Adrenal gland (tissue), 12 donors: ENCODE results near the gene MRFAP1. TPM values are rescaled to one million over a fixed set of nuclear protein-coding genes. Genes with fewer than 3 reads are reported as not detected.
A peak's percentile ranks its signal among the peaks of the same experiment; 100 is the strongest.

Source experiments
- DNase-seq, 7 donors: peaks; one replicate each; pipeline ENCODE4 v3.0.0-alpha.2; 2019 to 2020
- H3K27ac ChIP-seq, 5 donors: fragments of 200-600 bp; sonication (generic) in 4 of 5; 1 replicate in 3 of 5; 2 replicates in 2 of 5; pipeline versions ENCODE4 v1.5.1 to v1.8.0; 2016 to 2020; ENCODE audit warnings: mild to moderate bottlenecking in 1 of 5
- H3K27me3 ChIP-seq: fragments of 200-600 bp; 2 replicates; pipeline ENCODE4 v1.8.0; 2021
- H3K36me3 ChIP-seq, 2 donors: fragments of 200-600 bp; replicated peaks in 1 of 2; 1 replicate in 1 of 2; 2 replicates in 1 of 2; pipeline versions ENCODE4 v1.5.1 to v1.8.0; 2018 to 2022
- H3K4me1 ChIP-seq, 2 donors: fragments of 200-600 bp; replicated peaks in 1 of 2; 1 replicate in 1 of 2; 2 replicates in 1 of 2; pipeline versions ENCODE4 v1.5.1 to v1.8.0; 2018 to 2021
- H3K4me3 ChIP-seq, 4 donors: fragments of 200-600 bp; sonication (generic) in 3 of 4; one replicate each; pipeline ENCODE4 v1.5.1; 2016 to 2018
- H3K9me3 ChIP-seq, 3 donors: fragments of 200-600 bp; sonication (generic) in 1 of 3; replicated peaks in 1 of 3; 1 replicate in 2 of 3; 2 replicates in 1 of 3; pipeline versions ENCODE4 v1.5.1 to v1.8.0; 2016 to 2021
- POLR2A ChIP-seq, 2 donors: fragments of 450-650 bp; IDR thresholded peaks; one replicate each; pipeline ENCODE4 v1.6.1; 2017; ENCODE audit warnings: antibody characterized with exemption in 2 of 2, mild to moderate bottlenecking in 2 of 2, moderate library complexity in 1 of 2
- WGBS, 4 donors: extraction: QIAGEN DNeasy Blood & Tissue Kit in 2 of 4; methylation state at CpG; one replicate each; pipeline versions ENCODE4 v1.1.5 to v1.1.7; 2013 to 2017; 5-methylcytosine and 5-hydroxymethylcytosine counted together
- intact Hi-C, 2 donors: fragments of 100-400 bp; cut with DNase I; formaldehyde crosslinking; loops; one replicate each; pipeline versions ENCODE4 v1.14.1 to v1.15.0; 2022 to 2023
- polyA plus RNA-seq, 3 donors: library from polyadenylated mRNA; stranded (reverse); fragments of 200-250 nt in 2 of 3; fragments of 350-450 nt in 1 of 3; fragmentation: Illumina TruSeq in 1 of 3; extraction: RNeasy Lipid Tissue Mini Kit (QIAGEN cat#74804) in 1 of 3; gene quantifications; one replicate each; pipeline ENCODE4 v1.2.3, GENCODE V29; 2013 to 2014
- total RNA-seq, 9 donors: library from RNA; depleted of rRNA in 4 of 9; stranded (reverse); fragments of >200 nt in 4 of 9; fragments of 120-200 nt in 1 of 9; fragmentation: NEBNext Ultra II Directional in 1 of 9; extraction: Animal tissue kit (Norgen Biotek cat#: 25700) in 1 of 9; gene quantifications; one replicate each; pipeline versions ENCODE4 v1.1.0 to v1.2.4, GENCODE V29; 2013 to 2023
- TF ChIP-seq, protein P1 (sequence below), 6 experiments: fragments of 450-650 bp in 4 of 6; fragments of 200-600 bp in 2 of 6; sonication (generic) in 1 of 6; IDR thresholded peaks; 1 replicate in 5 of 6; 2 replicates in 1 of 6; pipeline versions ENCODE4 v1.5.1 to v1.8.0; 2016 to 2021; ENCODE audit warnings: antibody characterized with exemption in 6 of 6, mild to moderate bottlenecking in 2 of 6, moderate library complexity in 1 of 6
- donor health status: healthy with polysubstance abuse.
- donor health status: Bipolar disorder and iron deficiency.
- donor health status: DM: yes; HTN: yes; CAD: no.
- donor health status: DM: no; HTN: no; CAD: no.
- donor health status: DM: no; HTN: no; CAD: no.
- donor health status: DM: yes; HTN: yes; CAD: no.

MRFAP1 gene
- total and polyA plus RNA-seq, 12 donors, result 161 to 618 (median 329) TPM

DNA sequence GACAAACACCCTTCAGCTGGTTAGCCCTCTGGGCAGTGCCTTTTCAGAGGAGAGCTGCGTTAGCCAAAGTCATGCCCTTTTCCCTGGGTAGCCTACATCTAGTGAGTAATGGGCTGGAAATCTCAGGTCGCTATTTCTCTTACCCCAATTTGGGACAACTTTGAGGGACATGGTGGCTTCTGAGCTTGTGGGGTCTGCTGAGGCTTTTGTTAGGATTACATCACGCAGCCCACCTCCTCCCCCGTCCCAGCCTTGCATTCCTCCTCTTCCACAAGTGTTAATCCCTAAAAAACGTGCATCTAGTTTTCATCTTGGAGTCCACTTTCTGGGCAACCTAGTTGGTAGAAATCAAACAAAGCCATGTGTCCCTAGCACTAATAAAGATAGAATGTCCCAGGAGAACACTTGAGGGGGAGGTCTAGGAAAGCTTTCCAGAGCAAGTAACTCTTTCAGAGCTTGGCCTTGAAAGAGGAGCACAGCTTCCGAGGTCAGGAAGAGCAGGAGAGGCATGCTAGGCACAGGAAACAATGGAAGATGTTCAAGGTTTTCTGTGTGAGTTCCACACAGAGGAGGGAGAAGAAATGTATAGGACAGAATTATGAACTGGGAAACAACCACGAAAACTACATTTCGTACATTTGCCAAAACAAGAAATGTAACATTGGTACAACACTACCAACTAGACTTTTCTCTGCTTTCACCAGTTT, 2.8 kb downstream of the MRFAP1 start:
- peak in 1 of 7 donors; percentile 44 for DNase-seq
- no peaks in the 10 kb centered on the region for H3K9me3 ChIP-seq
- no peaks in the 10 kb centered on the region for H3K27me3 ChIP-seq
- peaks cover 11 to 23% of the 10 kb centered on the region in 2 donors for H3K4me1 ChIP-seq
- 61 to 65% (median 64%) methylated on average over 7 to 8 of the region's 8 CpGs for WGBS, 4 donors
- peak overlapping the region in 2 of 5 donors; percentile 13 to 99 for H3K27ac ChIP-seq
- H3K36me3 ChIP-seq, result peaks cover 0 to 12% of the 10 kb centered on the region in 2 donors
- H3K4me3 ChIP-seq, result no peak overlapping the region
- no peak for TF ChIP-seq POLR2A (IDR thresholded peaks at IDR 0.05)
- intact Hi-C loops, result no loop called here

- peak in 1 of 7 donors; percentile 34 for DNase-seq
- H3K27ac ChIP-seq, result no peak overlapping the region
- 61 to 73% (median 71%) methylated on average over 4 to 5 of the region's 5 CpGs for WGBS, 4 donors
- TF ChIP-seq, protein P1, sequence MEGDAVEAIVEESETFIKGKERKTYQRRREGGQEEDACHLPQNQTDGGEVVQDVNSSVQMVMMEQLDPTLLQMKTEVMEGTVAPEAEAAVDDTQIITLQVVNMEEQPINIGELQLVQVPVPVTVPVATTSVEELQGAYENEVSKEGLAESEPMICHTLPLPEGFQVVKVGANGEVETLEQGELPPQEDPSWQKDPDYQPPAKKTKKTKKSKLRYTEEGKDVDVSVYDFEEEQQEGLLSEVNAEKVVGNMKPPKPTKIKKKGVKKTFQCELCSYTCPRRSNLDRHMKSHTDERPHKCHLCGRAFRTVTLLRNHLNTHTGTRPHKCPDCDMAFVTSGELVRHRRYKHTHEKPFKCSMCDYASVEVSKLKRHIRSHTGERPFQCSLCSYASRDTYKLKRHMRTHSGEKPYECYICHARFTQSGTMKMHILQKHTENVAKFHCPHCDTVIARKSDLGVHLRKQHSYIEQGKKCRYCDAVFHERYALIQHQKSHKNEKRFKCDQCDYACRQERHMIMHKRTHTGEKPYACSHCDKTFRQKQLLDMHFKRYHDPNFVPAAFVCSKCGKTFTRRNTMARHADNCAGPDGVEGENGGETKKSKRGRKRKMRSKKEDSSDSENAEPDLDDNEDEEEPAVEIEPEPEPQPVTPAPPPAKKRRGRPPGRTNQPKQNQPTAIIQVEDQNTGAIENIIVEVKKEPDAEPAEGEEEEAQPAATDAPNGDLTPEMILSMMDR (IDR thresholded peaks at IDR 0.05), result no peak
- no peak for TF ChIP-seq POLR2A (IDR thresholded peaks at IDR 0.05)
- no peak overlapping the region for H3K4me3 ChIP-seq
- no peaks in the 10 kb centered on the region for H3K27me3 ChIP-seq
- intact Hi-C loops, result no loop called here
- peaks cover 11 to 23% of the 10 kb centered on the region in 2 donors for H3K4me1 ChIP-seq
- H3K9me3 ChIP-seq, result no peaks in the 10 kb centered on the region
- peaks cover 0 to 12% of the 10 kb centered on the region in 2 donors for H3K36me3 ChIP-seq
Measured at GRCh38 chr4:6644792-6645530, 4.5 kb downstream of the MRFAP1 start.

DNA sequence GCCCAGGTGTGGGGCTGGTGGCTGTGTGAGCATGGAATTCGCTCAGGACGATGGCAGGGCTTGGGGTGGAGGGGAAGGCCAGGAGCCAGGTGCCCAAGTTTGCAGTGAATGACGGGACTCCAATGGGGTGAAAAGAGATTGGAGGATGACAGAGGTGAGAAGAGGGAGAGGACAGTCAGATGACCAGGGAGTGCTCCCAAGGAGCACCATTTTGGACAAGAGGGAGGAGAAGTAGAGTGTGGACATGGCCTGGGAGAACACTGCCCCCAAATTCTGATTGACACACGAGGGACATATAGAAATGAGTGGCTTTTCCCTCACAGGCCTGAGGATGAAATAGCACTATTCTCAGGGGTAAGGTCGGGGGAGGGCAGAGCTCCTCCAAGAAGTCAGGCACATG, 6.7 kb downstream of the MRFAP1 start:
- Histone ChIP-seq H3K4me3 (no peak overlapping the region), H3K27ac (no peak overlapping the region), H3K36me3 (peaks cover 0 to 9% of the 10 kb centered on the region in 2 donors), H3K9me3 (no peaks in the 10 kb centered on the region), H3K27me3 (no peaks in the 10 kb centered on the region), H3K4me1 (peaks cover 3 to 18% of the 10 kb centered on the region in 2 donors)
- no peak for DNase-seq
- intact Hi-C loops, result no loop called here
- TF ChIP-seq, protein P1 (IDR thresholded peaks at IDR 0.05), result no peak
- WGBS, 4 donors, result 86 to 93% (median 92%) methylated on average over 5 of the region's 5 CpGs

- Histone ChIP-seq H3K36me3 (peaks cover 0 to 4% of the 10 kb centered on the region in 2 donors), H3K4me1 (peaks cover 0 to 13% of the 10 kb centered on the region in 2 donors), H3K27me3 (no peaks in the 10 kb centered on the region), H3K27ac (no peak overlapping the region), H3K9me3 (no peaks in the 10 kb centered on the region), H3K4me3 (no peak overlapping the region)
- peak in 3 of 7 donors; percentile 41 to 58 (median 49) for DNase-seq
- TF ChIP-seq POLR2A (IDR thresholded peaks at IDR 0.05), result no peak
- TF ChIP-seq, protein P1 (IDR thresholded peaks at IDR 0.05), result no peak
- WGBS, 4 donors, result 44 to 56% (median 48%) methylated on average over 5 to 6 of the region's 6 CpGs
- intact Hi-C loops, result no loop called here
Measured at GRCh38 chr4:6647582-6648230, 7.2 kb downstream of the MRFAP1 start.
